HG03095 (cell line): ENCODE measurements around the gene MANSC4.
A peak's percentile ranks its signal among the peaks of the same experiment; 100 is the strongest.

Experiments
- ATAC-seq: cut with Tn5 transposase; IDR thresholded peaks from one replicate; pipeline ENCODE4 v1.9.1; 2021; ENCODE audit warnings: moderate library complexity; ENCODE audit not compliant: unreplicated experiment

MANSC4 gene

GRCh38 chr12:27779920-27780611 lies at the start of gene MANSC4, which contains the start of gene KLHL42:
MANSC4 (minus strand) TSS chr12:27780236; CDS start chr12:27771276, 8,960 bp downstream.
KLHL42 (plus strand) TSS chr12:27780233; CDS start chr12:27780331, 98 bp downstream.
- peak; percentile 77 for ATAC-seq

GRCh38 chr12:27828196-27828595 lies 48.2 kb upstream of the MANSC4 start:
- ATAC-seq, result no peak

- no peak for ATAC-seq
Observed at GRCh38 chr12:27826076-27826475, 46.0 kb upstream of the MANSC4 start.

- ATAC-seq, result peak; percentile 58
Observed at GRCh38 chr12:27824126-27824842, 44.2 kb upstream of the MANSC4 start.

- ATAC-seq, result no peak
Observed at GRCh38 chr12:27823038-27823437, 43.0 kb upstream of the MANSC4 start.

GRCh38 chr12:27822076-27822712 lies 42.2 kb upstream of the MANSC4 start:
- peak; percentile 79 for ATAC-seq

GRCh38 chr12:27821259-27821973 lies 41.4 kb upstream of the MANSC4 start:
- ATAC-seq, result no peak

- no peak for ATAC-seq
Observed at GRCh38 chr12:27820564-27820963, 40.5 kb upstream of the MANSC4 start.

GRCh38 chr12:27818401-27818918 lies 38.4 kb upstream of the MANSC4 start:
- no peak for ATAC-seq

GRCh38 chr12:27817766-27818165 lies 37.7 kb upstream of the MANSC4 start:
- no peak for ATAC-seq

- no peak for ATAC-seq
Observed at GRCh38 chr12:27814851-27815591, 35.0 kb upstream of the MANSC4 start.

- ATAC-seq, result no peak
Observed at GRCh38 chr12:27814411-27814810, 34.4 kb upstream of the MANSC4 start.

- ATAC-seq, result no peak
Observed at GRCh38 chr12:27812502-27812901, 32.5 kb upstream of the MANSC4 start.

- ATAC-seq, result no peak
Observed at GRCh38 chr12:27810756-27811155, 30.7 kb upstream of the MANSC4 start.

- ATAC-seq, result no peak
Observed at GRCh38 chr12:27808841-27809240, 28.8 kb upstream of the MANSC4 start.

GRCh38 chr12:27807063-27807703 lies 27.1 kb upstream of the MANSC4 start:
- no peak for ATAC-seq

GRCh38 chr12:27806259-27806658 lies 26.2 kb upstream of the MANSC4 start:
- no peak for ATAC-seq

- no peak for ATAC-seq
Observed at GRCh38 chr12:27805238-27805637, 25.2 kb upstream of the MANSC4 start.

GRCh38 chr12:27802936-27803335 lies 22.9 kb upstream of the MANSC4 start:
- ATAC-seq, result no peak

- no peak for ATAC-seq
Observed at GRCh38 chr12:27802511-27802910, 22.5 kb upstream of the MANSC4 start.
